Astrocyte (in vitro differentiated cells and primary cell): ENCODE results near the gene USP35. TPM values are rescaled to one million over a fixed set of nuclear protein-coding genes. Genes with fewer than 3 reads are reported as not detected.
"Not testable (repeated sequence)": the region's sequence is repeated elsewhere in the genome, so short reads cannot be mapped to it uniquely, and the experiment has no call there.

Experiments
- DNase-seq: peaks from one replicate; pipeline ENCODE4 v3.0.0-alpha.2; 2010; ENCODE audit warnings: low read depth
- FAIRE-seq: peaks from 2 replicates; lab custom pipeline; 2011; peaks lifted over from hg19 to GRCh38; lab: Jason Lieb, UNC
- H2AFZ ChIP-seq: 2 replicates; pipeline ENCODE4 v1.6.0; 2012; ENCODE audit warnings: low read depth, low read length, inconsistent platforms
- H3K27ac ChIP-seq: 2 replicates; pipeline ENCODE4 v1.5.1; 2011; ENCODE audit warnings: low read depth, low read length, inconsistent platforms
- H3K27me3 ChIP-seq: 2 replicates; pipeline ENCODE4 v1.6.0; 2011; ENCODE audit warnings: low read length, inconsistent platforms; ENCODE audit not compliant: insufficient read depth
- H3K36me3 ChIP-seq: 2 replicates; pipeline ENCODE4 v1.5.1; 2011; ENCODE audit warnings: low read length, inconsistent platforms; ENCODE audit not compliant: insufficient read depth
- H3K4me1 ChIP-seq: 2 replicates; pipeline ENCODE4 v1.5.1; 2011; ENCODE audit warnings: low read length, inconsistent platforms; ENCODE audit not compliant: insufficient read depth
- H3K4me2 ChIP-seq: 2 replicates; pipeline ENCODE4 v1.6.0; 2012; ENCODE audit warnings: low read length, inconsistent platforms
- H3K4me3 ChIP-seq: 2 replicates; pipeline ENCODE4 v1.5.1; 2011; ENCODE audit warnings: low read depth, mild to moderate bottlenecking, low read length, inconsistent platforms; ENCODE audit not compliant: insufficient read depth
- H3K79me2 ChIP-seq: 2 replicates; pipeline ENCODE4 v1.6.0; 2012; ENCODE audit warnings: mild to moderate bottlenecking, low read length, inconsistent platforms; ENCODE audit not compliant: insufficient read depth
- H3K9ac ChIP-seq: 2 replicates; pipeline ENCODE4 v1.6.0; 2012; ENCODE audit warnings: mild to moderate bottlenecking, low read length, inconsistent platforms
- H3K9me3 ChIP-seq: 2 replicates; pipeline ENCODE4 v1.5.1; 2012; ENCODE audit warnings: low read depth, mild to moderate bottlenecking, low read length, inconsistent platforms; ENCODE audit not compliant: insufficient read depth
- H4K20me1 ChIP-seq: 2 replicates; pipeline ENCODE4 v1.6.0; 2012; ENCODE audit warnings: low read length, inconsistent platforms; ENCODE audit not compliant: insufficient read depth
- H3K27ac Mint-ChIP-seq: one replicate; pipeline ENCODE4 v1.8.0; 2021; ENCODE audit warnings: mild to moderate bottlenecking, mixed read lengths; ENCODE audit not compliant: unreplicated experiment
- H3K27me3 Mint-ChIP-seq: one replicate; pipeline ENCODE4 v1.8.0; 2021; ENCODE audit warnings: low read depth, mixed read lengths; ENCODE audit not compliant: unreplicated experiment
- H3K36me3 Mint-ChIP-seq: one replicate; pipeline ENCODE4 v1.8.0; 2021; ENCODE audit warnings: low read depth, mixed read lengths; ENCODE audit not compliant: unreplicated experiment
- H3K4me1 Mint-ChIP-seq: one replicate; pipeline ENCODE4 v1.8.0; 2021; ENCODE audit warnings: low read depth, mixed read lengths; ENCODE audit not compliant: unreplicated experiment
- H3K4me3 Mint-ChIP-seq: one replicate; pipeline ENCODE4 v1.8.0; 2021; ENCODE audit warnings: mild to moderate bottlenecking, moderate library complexity, mixed read lengths; ENCODE audit not compliant: unreplicated experiment
- H3K9me3 Mint-ChIP-seq: one replicate; pipeline ENCODE4 v1.8.0; 2021; ENCODE audit warnings: mild to moderate bottlenecking, mixed read lengths; ENCODE audit not compliant: unreplicated experiment
- CTCF ChIP-seq: IDR thresholded peaks from 2 replicates; pipeline ENCODE4 v1.5.1; 2011; ENCODE audit warnings: low read depth, mild to moderate bottlenecking, inconsistent platforms, low read length, moderate library complexity; ENCODE audit not compliant: insufficient read depth
- EZH2 ChIP-seq: IDR thresholded peaks from 2 replicates; pipeline ENCODE4 v1.6.1; 2012; ENCODE audit warnings: mild to moderate bottlenecking, low read length, inconsistent platforms; ENCODE audit not compliant: insufficient read depth
- total RNA-seq: library from RNA; stranded (reverse); gene quantifications from 2 replicates; pipeline ENCODE4 v1.2.1, GENCODE V29; 2021

The USP35 gene
- total RNA-seq, 1 donor from 2014 or later = 16.2 TPM

GRCh38 chr11:78221396-78222315 is 32.9 kb downstream of the USP35 start:
- peaks cover 4% of the 10 kb centered on the region for H3K9me3 Mint-ChIP-seq
- no peak for FAIRE-seq
- no peak overlapping the region for H3K4me2 ChIP-seq
- H3K4me1 ChIP-seq = no peaks in the 10 kb centered on the region
- H3K27ac ChIP-seq = no peak overlapping the region
- no peaks in the 10 kb centered on the region for H3K9me3 ChIP-seq
- TF ChIP-seq CTCF (no peak), EZH2 (no peak)
- H2AFZ ChIP-seq = no peak overlapping the region
- no peak overlapping the region for H3K4me3 ChIP-seq
- H3K79me2 ChIP-seq = no peaks in the 10 kb centered on the region
- peaks cover 8% of the 10 kb centered on the region for H3K36me3 ChIP-seq
- DNase-seq = no peak
- H4K20me1 ChIP-seq = no peaks in the 10 kb centered on the region
- H3K27ac Mint-ChIP-seq = no peak overlapping the region
- peaks cover 37% of the 10 kb centered on the region for H3K36me3 Mint-ChIP-seq
- no peak overlapping the region for H3K4me3 Mint-ChIP-seq
- H3K27me3 ChIP-seq = no peaks in the 10 kb centered on the region
- H3K27me3 Mint-ChIP-seq = no peaks in the 10 kb centered on the region
- H3K9ac ChIP-seq = no peak overlapping the region
- H3K4me1 Mint-ChIP-seq = peaks cover 4% of the 10 kb centered on the region

GRCh38 chr11:78222726-78223125 is 34.0 kb downstream of the USP35 start:
- not testable (repeated sequence) for H3K4me2 ChIP-seq, H4K20me1 ChIP-seq, H3K79me2 ChIP-seq, H3K27ac Mint-ChIP-seq, H2AFZ ChIP-seq, H3K4me3 Mint-ChIP-seq, H3K4me1 ChIP-seq, H3K36me3 ChIP-seq, H3K9ac ChIP-seq, H3K9me3 Mint-ChIP-seq, H3K4me3 ChIP-seq, H3K27me3 Mint-ChIP-seq, DNase-seq, H3K27me3 ChIP-seq, H3K4me1 Mint-ChIP-seq, H3K27ac ChIP-seq, H3K9me3 ChIP-seq, FAIRE-seq
- H3K36me3 Mint-ChIP-seq = peaks cover 27% of the 10 kb centered on the region

- Histone ChIP-seq H2AFZ (no peak overlapping the region), H3K79me2 (no peaks in the 10 kb centered on the region), H3K36me3 (peaks cover 8% of the 10 kb centered on the region), H4K20me1 (peaks cover 4% of the 10 kb centered on the region), H3K27ac (no peak overlapping the region), H3K4me3 (no peak overlapping the region), H3K27me3 (no peaks in the 10 kb centered on the region), H3K4me2 (no peak overlapping the region), H3K4me1 (no peaks in the 10 kb centered on the region), H3K9ac (no peak overlapping the region), H3K9me3 (no peaks in the 10 kb centered on the region)
- DNase-seq = no peak
- no peak overlapping the region for H3K4me3 Mint-ChIP-seq
- H3K4me1 Mint-ChIP-seq = no peaks in the 10 kb centered on the region
- no peak overlapping the region for H3K27ac Mint-ChIP-seq
- H3K9me3 Mint-ChIP-seq = no peaks in the 10 kb centered on the region
- no peak for FAIRE-seq
- peaks cover 26% of the 10 kb centered on the region for H3K36me3 Mint-ChIP-seq
- no peaks in the 10 kb centered on the region for H3K27me3 Mint-ChIP-seq
- TF ChIP-seq CTCF (no peak), EZH2 (no peak)
These were observed 34.7 kb downstream of the USP35 start for GRCh38 chr11:78223320-78223954.
